H1 (cell line): ENCODE results near the gene ELFN1. TPM values are rescaled to one million over a fixed set of nuclear protein-coding genes. Genes with fewer than 3 reads are reported as not detected.

Source experiments
- CTCF ChIA-PET: fragments of 300-600 bp; sonication (Branson Sonifier 250); formaldehyde crosslinking; loops from one replicate; lab custom pipeline; 2021; ENCODE audit not compliant: partially characterized antibody; lab: Charles Lee
- POLR2A ChIA-PET: fragments of 300-600 bp; sonication (Branson Sonifier 250); formaldehyde crosslinking; loops from one replicate; lab custom pipeline; 2021; ENCODE audit warnings: inconsistent platforms; ENCODE audit not compliant: partially characterized antibody; lab: Charles Lee
- DNase-seq, 2 experiments: peaks; one replicate each; pipeline versions ENCODE4 v3.0.0 to v3.0.0-alpha.2; 2010 to 2022; ENCODE audit warnings: low spot score in 2 of 2, low read depth in 1 of 2, mixed read lengths in 1 of 2
- FAIRE-seq: peaks from 2 replicates; lab custom pipeline; 2011; peaks lifted over from hg19 to GRCh38; lab: Jason Lieb, UNC
- H2AFZ ChIP-seq: 2 replicates; pipeline ENCODE4 v1.8.1; 2012; ENCODE audit warnings: low read length, inconsistent platforms
- H2AK5ac ChIP-seq: 2 replicates; pipeline ENCODE4 v1.6.1; 2013; ENCODE audit warnings: low read depth, low read length
- H2BK120ac ChIP-seq: replicated peaks from 2 replicates; pipeline ENCODE3; 2013; ENCODE audit warnings: low read depth, low read length, inconsistent platforms
- H2BK12ac ChIP-seq: 2 replicates; pipeline ENCODE4 v1.6.1; 2013; ENCODE audit warnings: low read depth, low read length
- H2BK15ac ChIP-seq: 2 replicates; pipeline ENCODE4 v1.6.1; 2013; ENCODE audit warnings: low read length
- H2BK20ac ChIP-seq: 2 replicates; pipeline ENCODE4 v1.6.1; 2013; ENCODE audit warnings: low read length
- H2BK5ac ChIP-seq: 2 replicates; pipeline ENCODE4 v1.6.1; 2013; ENCODE audit warnings: low read depth, low read length
- H3K14ac ChIP-seq: 2 replicates; pipeline ENCODE4 v1.6.1; 2013; ENCODE audit warnings: inconsistent platforms; ENCODE audit not compliant: insufficient read length
- H3K18ac ChIP-seq: 2 replicates; pipeline ENCODE4 v1.6.1; 2013; ENCODE audit warnings: low read length; ENCODE audit errors: extremely low read depth
- H3K23ac ChIP-seq: 2 replicates; pipeline ENCODE4 v1.6.1; 2013; ENCODE audit warnings: inconsistent platforms; ENCODE audit not compliant: insufficient read length
- H3K23me2 ChIP-seq: 2 replicates; pipeline ENCODE4 v1.6.1; 2013; ENCODE audit warnings: low read depth, low read length
- H3K27ac ChIP-seq: 2 replicates; pipeline ENCODE4 v1.6.1; 2011; ENCODE audit warnings: low read depth, low read length, inconsistent platforms
- H3K27me3 ChIP-seq, 4 experiments: replicated peaks in 1 of 4; 1 replicate in 1 of 4; 2 replicates in 3 of 4; pipeline versions ENCODE4 v1.6.1 to v1.8.1; 2011 to 2013; ENCODE audit warnings: low read length in 3 of 4, mild to moderate bottlenecking in 3 of 4, inconsistent platforms in 2 of 4, mixed read lengths in 2 of 4, moderate library complexity in 1 of 4; ENCODE audit not compliant: control insufficient read depth in 3 of 4, insufficient read depth in 3 of 4; ENCODE audit errors: extremely low read depth in 1 of 4
- H3K36me3 ChIP-seq, 4 experiments: 2 replicates each; pipeline versions ENCODE4 v1.6.1 to v1.8.1; 2011 to 2013; ENCODE audit warnings: mild to moderate bottlenecking in 4 of 4, low read length in 3 of 4, moderate library complexity in 2 of 4, control low read depth in 1 of 4, inconsistent platforms in 1 of 4; ENCODE audit not compliant: insufficient read depth in 4 of 4, control insufficient read depth in 2 of 4
- H3K4ac ChIP-seq: replicated peaks from 2 replicates; pipeline ENCODE3; 2013; ENCODE audit warnings: low read length, low read depth, mixed read lengths, inconsistent platforms; ENCODE audit not compliant: insufficient read length
- H3K4me1 ChIP-seq, 4 experiments: replicated peaks in 1 of 4; 1 replicate in 1 of 4; 2 replicates in 3 of 4; pipeline versions ENCODE4 v1.6.1 to v1.8.1; 2011 to 2013; ENCODE audit warnings: low read length in 3 of 4, inconsistent platforms in 2 of 4, mixed read lengths in 1 of 4; ENCODE audit not compliant: insufficient read depth in 4 of 4, control insufficient read depth in 3 of 4
- H3K4me2 ChIP-seq, 2 experiments: 2 replicates each; pipeline versions ENCODE4 v1.6.1 to v1.8.1; 2011 to 2013; ENCODE audit warnings: low read depth in 2 of 2, low read length in 2 of 2, control low read depth in 1 of 2, inconsistent platforms in 1 of 2, mild to moderate bottlenecking in 1 of 2; ENCODE audit not compliant: insufficient read depth in 1 of 2
- H3K4me3 ChIP-seq, 4 experiments: fragments of 200-600, 300-600 bp in 1 of 4; sonication (generic), shearing (Covaris generic), sonication (Bioruptor Twin) in 1 of 4; 2 replicates each; pipeline versions ENCODE4 v1.5.1 to v1.8.1; 2011 to 2016; ENCODE audit warnings: low read length in 4 of 4, low read depth in 3 of 4, control low read depth in 2 of 4, inconsistent platforms in 2 of 4, mild to moderate bottlenecking in 2 of 4, mixed read lengths in 1 of 4, moderate library complexity in 1 of 4; ENCODE audit not compliant: insufficient read depth in 2 of 4; ENCODE audit errors: extremely low read depth in 1 of 4
- H3K56ac ChIP-seq: replicated peaks from 2 replicates; pipeline ENCODE3; 2013; ENCODE audit warnings: low read depth, mild to moderate bottlenecking, mixed read lengths, low read length, inconsistent platforms; ENCODE audit not compliant: insufficient read length
- H3K79me1 ChIP-seq: 2 replicates; pipeline ENCODE4 v1.6.1; 2013; ENCODE audit warnings: low read depth, low read length, control low read depth
- H3K79me2 ChIP-seq, 2 experiments: 2 replicates each; pipeline versions ENCODE4 v1.6.1 to v1.8.1; 2012 to 2013; ENCODE audit warnings: low read length in 2 of 2, mild to moderate bottlenecking in 2 of 2, inconsistent platforms in 1 of 2; ENCODE audit not compliant: insufficient read depth in 2 of 2, control insufficient read depth in 1 of 2
- H3K9ac ChIP-seq, 4 experiments: replicated peaks in 1 of 4; 1 replicate in 1 of 4; 2 replicates in 3 of 4; pipeline versions ENCODE4 v1.6.1 to v1.8.1; 2011 to 2013; ENCODE audit warnings: low read depth in 3 of 4, low read length in 3 of 4, control low read depth in 2 of 4, mild to moderate bottlenecking in 2 of 4, moderate library complexity in 2 of 4, inconsistent platforms in 1 of 4; ENCODE audit errors: extremely low read depth in 1 of 4
- H3K9me3 ChIP-seq, 2 experiments: 2 replicates each; pipeline versions ENCODE4 v1.6.1 to v1.8.1; 2012 to 2013; ENCODE audit warnings: mild to moderate bottlenecking in 2 of 2, moderate library complexity in 2 of 2, control low read depth in 1 of 2, inconsistent platforms in 1 of 2, low read depth in 1 of 2, low read length in 1 of 2, mixed read lengths in 1 of 2; ENCODE audit not compliant: insufficient read depth in 2 of 2
- H4K20me1 ChIP-seq, 2 experiments: replicated peaks in 1 of 2; 2 replicates each; pipeline versions ENCODE3 to v1.8.1; 2011 to 2013; ENCODE audit warnings: inconsistent platforms in 2 of 2, low read length in 2 of 2, mild to moderate bottlenecking in 1 of 2; ENCODE audit not compliant: insufficient read depth in 2 of 2, control insufficient read depth in 1 of 2
- H4K5ac ChIP-seq: 2 replicates; pipeline ENCODE4 v1.6.1; 2013; ENCODE audit warnings: low read length, low read depth, mixed read lengths, inconsistent platforms; ENCODE audit not compliant: insufficient read length
- H4K8ac ChIP-seq: 2 replicates; pipeline ENCODE4 v1.8.0; 2013; ENCODE audit warnings: mild to moderate bottlenecking, moderate library complexity, low read length, inconsistent platforms; ENCODE audit not compliant: insufficient read depth; ENCODE audit errors: extremely low read depth
- H4K91ac ChIP-seq: replicated peaks from 2 replicates; pipeline ENCODE3; 2013; ENCODE audit warnings: low read length, mixed read lengths, inconsistent platforms; ENCODE audit not compliant: insufficient read length
- CTCF ChIP-seq, 3 experiments: IDR thresholded peaks; 1 replicate in 2 of 3; 2 replicates in 1 of 3; pipeline versions ENCODE4 v1.5.1 to v1.6.1; 2011; ENCODE audit warnings: low read length in 3 of 3, mild to moderate bottlenecking in 3 of 3, inconsistent platforms in 2 of 3, low read depth in 1 of 3, moderate library complexity in 1 of 3; ENCODE audit not compliant: insufficient read depth in 1 of 3; ENCODE audit errors: control extremely low read depth in 1 of 3
- JUN ChIP-seq: IDR thresholded peaks from 2 replicates; pipeline ENCODE4 v1.6.1; 2011; ENCODE audit warnings: low read depth, mild to moderate bottlenecking, improper control_type of control experiment, low read length
- WGBS, 2 experiments: shearing (Covaris generic) in 1 of 2; methylation state at CpG; one replicate each; pipeline versions ENCODE4 v1.1.6 to v1.1.7; 2013 to 2015; ENCODE audit warnings: low lambda C conversion rate in 2 of 2, mixed read lengths in 2 of 2, inconsistent platforms in 1 of 2, low coverage in 1 of 2, missing lambda C conversion rate in 1 of 2; ENCODE audit not compliant: insufficient replicate concordance in 2 of 2, insufficient coverage in 1 of 2, insufficient read length in 1 of 2; ENCODE audit errors: extremely low coverage in 1 of 2, missing lambda C conversion rate in 1 of 2; 5-methylcytosine and 5-hydroxymethylcytosine counted together
- polyA plus RNA-seq, 7 experiments: library from polyadenylated mRNA; depleted of rRNA in 3 of 7; stranded (reverse) in 5 of 7; unstranded in 2 of 7; fragments of >200 nt in 5 of 7; fragments of 200-250 nt in 2 of 7; gene quantifications; 1 replicate in 5 of 7; 2 replicates in 1 of 7; 4 replicates in 1 of 7; pipeline versions ENCODE4 v1.2.1 to v1.2.3, GENCODE V29; 2011 to 2013; ENCODE audit warnings: missing spikeins in 2 of 7, mixed read lengths in 2 of 7
- total RNA-seq: library from RNA; stranded (reverse); fragmentation: NEBNext Ultra II Directional; extraction: Animal tissue kit (Norgen Biotek cat#: 25700); gene quantifications from 2 replicates; pipeline ENCODE4 v1.2.1, GENCODE V29; 2021

Gene ELFN1
- total and polyA plus RNA-seq, 2 of the 8 experiments (the other 6 are each of a cell fraction or from before 2014, with no cell fraction given) = 2.0 to 4.5 TPM

- WGBS, 2 experiments = 85% methylated on average over 19 of the region's 19 CpGs; no CpG with 5 or more reads in 1 of the 2 experiments
- no peak overlapping the region for H3K4ac ChIP-seq
- H3K56ac ChIP-seq = no peak overlapping the region
- no peak overlapping the region for H2BK12ac ChIP-seq
- H3K4me1 ChIP-seq = peaks cover 0 to 3% (median 0%) of the 10 kb centered on the region in 4 experiments; a peak in 3 of 7 replicates
- no peak overlapping the region; the same call in 1 of the 2 replicates for H4K8ac ChIP-seq
- H2AFZ ChIP-seq = no peak overlapping the region
- DNase-seq (no peak), FAIRE-seq (no peak)
- peaks cover 0 to 14% of the 10 kb centered on the region in 2 experiments; a peak in 3 of 4 replicates for H3K9me3 ChIP-seq
- H3K18ac ChIP-seq = no peak overlapping the region
- CTCF ChIA-PET = interaction anchor here (0.6 to 1.2 kb wide), 7 partner anchors 25 to 605 kb away, joined by 3 to 4 read pairs (median 3); no protein-coding TSS in a partner anchor
- H2BK5ac ChIP-seq = no peak overlapping the region
- no peaks in the 10 kb centered on the region for H4K20me1 ChIP-seq
- H3K36me3 ChIP-seq = no peaks in the 10 kb centered on the region
- H2BK20ac ChIP-seq = no peak overlapping the region
- no peaks in the 10 kb centered on the region for H3K79me1 ChIP-seq
- no peak overlapping the region for H2BK120ac ChIP-seq
- TF ChIP-seq JUN (no peak), CTCF (IDR thresholded peaks at IDR 0.05; ENCODE audit: control extremely low read depth in 1 of 3, insufficient read depth in 1 of 3, low read depth in 1 of 3, low read length in 3 of 3) (peak in 1 of 3 experiments; percentile 9; a peak in 1 of 4 replicates)
- H3K23me2 ChIP-seq = no peaks in the 10 kb centered on the region
- no peak overlapping the region for H3K9ac ChIP-seq
- no peak overlapping the region for H3K23ac ChIP-seq
- H2BK15ac ChIP-seq = no peak overlapping the region
- H4K5ac ChIP-seq = no peak overlapping the region
- H3K4me2 ChIP-seq = no peak overlapping the region
- no peak overlapping the region for H3K27ac ChIP-seq
- no peak overlapping the region for H2AK5ac ChIP-seq
- no peak overlapping the region for H3K4me3 ChIP-seq
- POLR2A ChIA-PET = no interaction called here
- no peak overlapping the region for H3K14ac ChIP-seq
- H4K91ac ChIP-seq = no peak overlapping the region
- no peaks in the 10 kb centered on the region for H3K79me2 ChIP-seq
- no peaks in the 10 kb centered on the region; a peak in 1 of 7 replicates for H3K27me3 ChIP-seq
These were observed 63.3 kb downstream of the ELFN1 start for GRCh38 chr7:1733206-1733907.
